ENCODE measurements around the gene PRSS38.

PRSS38 gene

DNA sequence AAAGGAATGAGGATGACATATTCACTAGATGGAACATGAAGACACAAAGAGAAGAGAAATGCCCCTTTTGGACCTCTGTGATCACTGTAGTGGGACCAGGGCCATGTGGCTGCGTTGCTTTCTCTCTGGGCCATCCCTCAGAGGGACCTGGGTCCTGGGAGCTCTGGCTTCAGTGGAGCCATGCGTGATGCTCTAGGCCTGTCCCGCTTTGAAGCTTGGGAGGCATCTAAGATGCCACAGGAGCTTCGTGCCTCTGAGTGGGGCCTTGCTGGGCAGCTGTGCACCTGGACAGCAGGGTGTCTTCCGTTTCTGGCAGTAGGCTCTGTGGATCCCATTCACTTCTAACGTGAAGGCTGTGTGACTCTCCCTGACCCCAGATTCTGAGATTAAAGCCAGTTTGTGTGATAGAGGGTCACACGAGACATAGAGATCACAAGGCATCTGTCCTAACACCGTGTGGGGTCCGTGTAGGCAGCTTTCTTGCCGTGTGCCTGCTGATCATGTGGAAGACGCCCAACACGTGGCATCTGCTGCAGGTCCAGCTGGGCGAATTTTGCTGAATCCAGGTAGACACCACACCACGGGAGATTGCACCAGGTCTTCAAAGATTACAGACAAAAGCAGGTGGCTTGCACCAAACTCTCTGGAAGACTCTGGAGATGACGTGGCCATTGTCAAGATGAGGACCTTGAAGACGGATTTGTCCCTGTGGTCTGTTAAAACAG lies 17.2 kb upstream of the PRSS38 start:
- H3K4me3 ChIP-seq (ENCODE audit: low read depth, low read length), result no peak overlapping the region
- TF ChIP-seq, protein P1, sequence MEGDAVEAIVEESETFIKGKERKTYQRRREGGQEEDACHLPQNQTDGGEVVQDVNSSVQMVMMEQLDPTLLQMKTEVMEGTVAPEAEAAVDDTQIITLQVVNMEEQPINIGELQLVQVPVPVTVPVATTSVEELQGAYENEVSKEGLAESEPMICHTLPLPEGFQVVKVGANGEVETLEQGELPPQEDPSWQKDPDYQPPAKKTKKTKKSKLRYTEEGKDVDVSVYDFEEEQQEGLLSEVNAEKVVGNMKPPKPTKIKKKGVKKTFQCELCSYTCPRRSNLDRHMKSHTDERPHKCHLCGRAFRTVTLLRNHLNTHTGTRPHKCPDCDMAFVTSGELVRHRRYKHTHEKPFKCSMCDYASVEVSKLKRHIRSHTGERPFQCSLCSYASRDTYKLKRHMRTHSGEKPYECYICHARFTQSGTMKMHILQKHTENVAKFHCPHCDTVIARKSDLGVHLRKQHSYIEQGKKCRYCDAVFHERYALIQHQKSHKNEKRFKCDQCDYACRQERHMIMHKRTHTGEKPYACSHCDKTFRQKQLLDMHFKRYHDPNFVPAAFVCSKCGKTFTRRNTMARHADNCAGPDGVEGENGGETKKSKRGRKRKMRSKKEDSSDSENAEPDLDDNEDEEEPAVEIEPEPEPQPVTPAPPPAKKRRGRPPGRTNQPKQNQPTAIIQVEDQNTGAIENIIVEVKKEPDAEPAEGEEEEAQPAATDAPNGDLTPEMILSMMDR (IDR thresholded peaks at IDR 0.05; ENCODE audit: low read depth, low read length, missing control alignments), result no peak
- DNase-seq (ENCODE audit: low read depth), result no peak

DNA sequence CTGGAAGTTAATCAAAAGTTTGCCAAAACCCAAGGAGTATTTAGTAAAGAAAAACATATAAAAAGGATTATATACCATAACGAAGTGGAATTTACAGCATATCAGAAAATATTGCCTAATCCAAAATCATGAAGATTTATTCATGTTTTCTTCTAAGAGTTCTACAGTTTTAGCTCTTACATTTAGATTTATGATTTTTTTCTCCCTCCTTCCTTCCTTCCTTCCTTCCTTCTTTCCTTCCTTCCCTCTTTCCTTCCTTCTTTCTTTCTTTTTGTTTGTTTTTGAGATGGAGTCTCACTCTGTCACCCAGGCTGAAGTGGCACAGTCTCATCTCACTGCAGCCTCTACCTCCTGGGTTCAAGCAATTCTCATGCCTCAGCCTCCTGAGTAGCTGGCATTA lies 15.7 kb upstream of the PRSS38 start:
- no peak for DNase-seq (ENCODE audit: low read depth)

DNA sequence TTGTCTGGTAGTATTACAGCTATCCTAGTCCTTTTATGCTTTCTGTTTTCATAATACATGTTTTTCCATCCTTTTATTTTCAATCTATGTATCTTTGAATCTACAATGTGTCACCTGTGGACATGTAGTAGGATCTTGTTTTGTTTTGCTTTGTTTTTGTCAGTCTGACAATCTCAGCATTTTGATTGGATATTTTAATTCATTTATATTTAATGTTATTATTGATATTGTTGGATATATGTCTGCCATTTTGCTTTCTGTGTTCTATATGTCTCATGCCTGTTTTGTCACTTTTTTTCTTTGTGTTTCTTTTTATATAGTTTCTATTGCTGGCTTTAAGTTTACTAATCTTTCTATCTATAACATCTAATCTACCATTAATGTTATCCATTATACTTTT lies 11.5 kb upstream of the PRSS38 start:
- no peak for DNase-seq (ENCODE audit: low read depth)
- TF ChIP-seq, protein P1 (IDR thresholded peaks at IDR 0.05; ENCODE audit: low read depth, low read length, missing control alignments), result no peak
- no peak overlapping the region for H3K4me3 ChIP-seq (ENCODE audit: low read depth, low read length)

More for the DNA sequence above, 15.7 kb upstream of the PRSS38 start:
- no peak overlapping the region for H3K4me3 ChIP-seq (ENCODE audit: low read depth, low read length)
- TF ChIP-seq, protein P1 (IDR thresholded peaks at IDR 0.05; ENCODE audit: low read depth, low read length, missing control alignments), result no peak

DNA sequence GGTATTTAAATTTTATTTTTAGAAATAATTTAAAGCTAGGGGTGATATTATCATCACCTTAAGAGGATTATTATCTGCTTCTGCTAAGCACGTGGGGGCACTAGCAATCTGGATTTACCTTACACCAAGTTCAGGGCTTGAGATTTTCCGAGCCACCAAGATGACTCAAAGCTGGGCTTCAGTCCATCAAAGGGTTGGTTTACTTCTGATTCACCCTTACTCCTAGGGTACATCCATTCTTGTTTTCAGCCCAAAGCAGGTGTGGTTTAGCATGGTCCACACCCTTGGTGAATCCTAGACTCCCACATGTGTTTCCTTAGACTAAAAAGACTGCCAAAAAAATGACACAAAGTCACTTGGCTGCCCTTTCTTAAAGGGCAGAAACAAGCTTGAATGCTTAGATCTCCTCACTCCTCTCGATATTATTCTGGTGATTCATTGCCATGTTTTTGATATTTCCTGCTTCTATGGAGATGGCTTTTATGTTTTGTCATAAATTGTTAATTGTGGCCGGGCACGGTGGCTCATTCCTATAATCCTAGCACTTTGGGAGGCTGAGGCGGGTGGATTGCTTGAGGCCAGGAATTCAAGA lies 9.8 kb upstream of the PRSS38 start:
- no peak overlapping the region for H3K4me3 ChIP-seq (ENCODE audit: low read depth, low read length)
- no peak for DNase-seq (ENCODE audit: low read depth)
- TF ChIP-seq, protein P1 (IDR thresholded peaks at IDR 0.05; ENCODE audit: low read depth, low read length, missing control alignments), result no peak

DNA sequence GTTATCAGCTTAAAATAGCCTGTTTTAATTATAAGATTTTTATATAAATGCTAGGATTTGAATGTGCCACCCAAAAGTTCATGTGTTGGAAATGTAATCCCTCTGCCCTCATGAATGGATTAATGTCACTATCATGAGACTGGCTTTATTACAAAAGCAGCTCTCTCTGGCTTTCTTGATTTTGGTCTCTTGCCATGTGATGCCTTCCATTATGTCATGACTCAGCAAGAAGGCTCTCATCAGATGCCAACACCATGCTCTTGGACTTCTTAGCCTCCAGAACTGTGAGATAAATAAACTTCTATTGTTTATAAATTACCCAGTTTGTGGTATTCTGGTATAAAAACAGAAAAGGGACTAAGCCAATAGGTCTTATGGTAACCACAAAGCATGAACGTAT lies 6.9 kb upstream of the PRSS38 start:
- H3K4me3 ChIP-seq (ENCODE audit: low read depth, low read length), result no peak overlapping the region
- no peak for DNase-seq (ENCODE audit: low read depth)
- TF ChIP-seq, protein P1 (IDR thresholded peaks at IDR 0.05; ENCODE audit: low read depth, low read length, missing control alignments), result no peak

DNA sequence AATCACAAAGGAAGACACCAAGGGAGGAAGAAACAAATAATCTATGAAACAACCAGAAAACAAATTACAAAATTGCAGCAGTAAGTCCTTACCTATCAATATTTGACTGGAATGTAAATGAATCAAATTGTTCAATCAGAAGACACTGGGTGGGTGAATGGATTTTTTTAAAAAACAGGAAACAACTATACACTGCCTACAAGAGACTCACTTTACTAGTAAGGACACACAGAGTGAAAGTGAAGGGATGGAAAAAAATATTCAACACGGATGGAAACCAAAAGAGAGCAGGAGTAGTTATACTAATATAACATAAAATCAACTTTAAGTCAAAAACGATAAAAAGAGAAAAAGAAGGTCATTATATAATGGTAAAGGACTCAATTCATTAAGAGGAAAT lies 6.4 kb upstream of the PRSS38 start:
- no peak overlapping the region for H3K4me3 ChIP-seq (ENCODE audit: low read depth, low read length)
- TF ChIP-seq, protein P1 (IDR thresholded peaks at IDR 0.05; ENCODE audit: low read depth, low read length, missing control alignments), result no peak
- no peak for DNase-seq (ENCODE audit: low read depth)

DNA sequence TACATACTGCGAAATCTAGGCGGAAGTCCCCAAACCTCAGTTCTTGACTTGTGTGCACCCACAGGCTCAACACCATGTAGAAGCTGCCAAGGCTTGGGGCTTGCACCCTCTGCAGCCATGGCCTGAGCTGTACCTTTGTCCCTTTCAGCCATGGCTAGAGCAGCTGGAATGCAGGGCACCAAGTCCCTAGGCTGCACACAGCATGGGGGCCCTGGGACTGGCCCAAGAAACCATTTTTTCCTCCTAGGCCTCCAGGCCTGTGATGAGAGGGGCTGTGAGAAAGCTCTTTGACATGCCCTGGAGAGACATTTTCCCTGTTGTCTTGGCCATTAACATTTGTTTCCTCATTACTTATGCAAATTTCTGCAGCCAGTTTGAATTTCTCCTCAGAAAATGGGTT lies 1.5 kb upstream of the PRSS38 start:
- no peak overlapping the region for H3K4me3 ChIP-seq (ENCODE audit: low read depth, low read length)
- DNase-seq (ENCODE audit: low read depth), result no peak
- TF ChIP-seq, protein P1 (IDR thresholded peaks at IDR 0.05; ENCODE audit: low read depth, low read length, missing control alignments), result no peak

Data from GM12864 (cell line).